NOMO-1 treated with DMSO at 0.1 percent for 48 hours (cell line): Measurements from ENCODE around the gene YAP1.

Experiments
- DNase-seq: peaks from one replicate; lab custom pipeline; 2025; ENCODE audit not compliant: unreplicated experiment; lab: John Stamatoyannopoulos, UW

The YAP1 gene

GRCh38 chr11:102157219-102157618 lies 47.0 kb downstream of the YAP1 start:
- DNase-seq: no peak

DNA sequence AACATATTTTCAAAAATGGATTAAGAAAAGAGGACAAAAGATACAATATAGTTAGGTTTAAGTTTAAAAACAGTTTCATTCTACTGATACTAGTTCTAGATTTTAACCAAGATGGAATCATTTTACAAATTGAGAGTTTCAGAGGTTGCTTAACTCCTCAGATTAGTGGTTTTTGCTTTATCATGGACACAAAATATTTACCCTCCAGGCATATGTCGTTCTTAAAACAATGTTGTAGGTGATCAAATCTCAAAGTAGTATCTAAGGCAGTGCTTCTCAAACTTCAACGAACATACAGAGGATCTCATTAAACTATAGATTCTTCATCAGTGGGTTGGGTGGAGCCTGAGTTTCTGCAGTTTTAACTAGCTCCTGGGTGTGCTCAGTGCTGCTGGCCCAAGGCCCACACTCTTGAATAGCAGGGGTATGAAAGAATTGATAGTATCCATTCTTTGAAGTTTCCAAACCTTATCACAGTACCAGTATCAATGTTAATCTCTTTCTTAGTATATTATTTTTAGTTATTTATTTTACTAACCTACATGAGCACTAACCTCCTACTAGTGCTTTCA lies 48.0 kb downstream of the YAP1 start:
- DNase-seq: no peak

DNA sequence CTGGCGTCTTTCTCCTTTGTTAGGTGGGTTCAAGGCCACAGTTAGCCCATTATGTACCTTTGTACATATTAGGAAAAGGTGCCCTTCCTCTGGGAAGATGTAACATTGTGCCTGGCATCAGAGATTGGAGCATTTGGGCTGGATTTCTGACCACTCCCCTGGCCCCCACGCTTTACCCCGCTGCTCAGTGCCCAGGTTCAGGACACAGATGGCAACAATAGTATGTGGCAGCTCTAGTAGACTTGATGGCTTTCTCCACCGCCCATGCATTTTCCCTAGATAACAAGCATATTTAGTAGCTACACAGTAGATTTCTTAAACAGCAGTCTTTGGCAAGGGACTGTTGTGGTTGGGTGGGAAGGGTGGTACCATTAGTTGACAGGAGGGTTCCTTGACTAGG lies 53.1 kb downstream of the YAP1 start:
- no peak for DNase-seq

DNA sequence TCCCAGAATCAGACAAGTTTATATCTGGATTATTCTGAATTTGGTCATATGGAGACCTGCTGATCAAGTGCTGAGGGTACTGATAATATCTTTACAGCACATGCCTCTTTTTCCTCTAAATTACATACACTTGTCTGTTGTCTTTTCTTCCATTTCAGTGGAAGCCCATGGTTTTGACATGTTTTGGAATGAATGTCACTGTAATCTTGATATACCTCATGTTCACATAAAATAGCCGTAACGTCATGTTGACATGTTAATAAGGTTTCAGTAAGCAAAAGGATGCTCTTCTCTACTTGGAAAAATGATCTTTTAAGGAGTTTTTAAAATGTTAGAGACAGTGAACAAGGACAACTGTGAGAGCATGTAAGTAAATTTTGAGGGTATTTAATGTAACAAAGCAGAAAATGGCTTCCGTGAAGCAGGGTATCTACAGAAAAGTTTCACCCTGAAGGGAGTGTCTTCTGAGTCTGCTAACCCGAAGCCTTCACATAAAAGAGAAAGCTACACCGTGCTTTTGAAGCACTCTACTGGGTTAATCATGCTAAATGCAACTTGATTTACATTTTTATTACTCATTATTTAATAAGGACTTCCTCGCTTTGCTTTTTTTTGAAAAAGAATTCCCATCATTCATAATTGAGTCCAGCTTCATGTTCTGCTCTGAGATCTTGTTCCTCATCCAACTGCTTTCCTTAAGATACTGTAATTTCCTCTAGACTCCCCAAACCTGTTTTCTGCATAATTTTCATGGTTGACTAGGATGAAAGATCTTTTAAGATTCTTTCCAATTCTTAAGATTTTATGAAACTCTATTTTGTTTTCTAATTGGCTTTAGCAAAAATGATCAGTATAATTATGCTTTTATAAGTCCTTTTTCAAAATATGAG lies 56.2 kb downstream of the YAP1 start:
- DNase-seq: no peak

DNA sequence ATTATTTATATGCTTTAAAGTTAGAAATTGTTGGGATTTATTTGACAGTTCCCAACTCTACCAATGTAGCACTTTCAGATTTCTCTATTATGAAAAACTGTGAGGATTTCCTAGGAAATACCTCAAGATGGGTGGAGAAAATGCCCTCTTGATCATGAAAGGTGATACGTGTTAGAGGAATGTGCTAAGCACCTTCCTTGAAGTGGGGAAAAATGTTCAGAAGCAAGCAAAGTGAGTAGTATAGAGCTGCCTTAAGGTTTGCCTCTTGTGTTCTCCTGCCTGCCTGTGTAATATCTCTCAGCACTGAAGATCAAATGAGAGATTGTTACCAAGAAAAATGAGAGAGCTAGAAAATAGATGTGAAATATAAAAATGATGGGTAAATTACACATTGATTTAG lies 58.2 kb downstream of the YAP1 start:
- DNase-seq: no peak

GRCh38 chr11:102171101-102171500 lies 60.9 kb downstream of the YAP1 start:
- DNase-seq: no peak

- peak; percentile 22 for DNase-seq
Observed at GRCh38 chr11:102172127-102172848, 62.0 kb downstream of the YAP1 start.

- no peak for DNase-seq
Observed at GRCh38 chr11:102177126-102177525, 66.9 kb downstream of the YAP1 start.

GRCh38 chr11:102177974-102178631 lies 67.9 kb downstream of the YAP1 start:
- peak; percentile 92 for DNase-seq

GRCh38 chr11:102179371-102179770 lies 69.1 kb downstream of the YAP1 start:
- no peak for DNase-seq

DNA sequence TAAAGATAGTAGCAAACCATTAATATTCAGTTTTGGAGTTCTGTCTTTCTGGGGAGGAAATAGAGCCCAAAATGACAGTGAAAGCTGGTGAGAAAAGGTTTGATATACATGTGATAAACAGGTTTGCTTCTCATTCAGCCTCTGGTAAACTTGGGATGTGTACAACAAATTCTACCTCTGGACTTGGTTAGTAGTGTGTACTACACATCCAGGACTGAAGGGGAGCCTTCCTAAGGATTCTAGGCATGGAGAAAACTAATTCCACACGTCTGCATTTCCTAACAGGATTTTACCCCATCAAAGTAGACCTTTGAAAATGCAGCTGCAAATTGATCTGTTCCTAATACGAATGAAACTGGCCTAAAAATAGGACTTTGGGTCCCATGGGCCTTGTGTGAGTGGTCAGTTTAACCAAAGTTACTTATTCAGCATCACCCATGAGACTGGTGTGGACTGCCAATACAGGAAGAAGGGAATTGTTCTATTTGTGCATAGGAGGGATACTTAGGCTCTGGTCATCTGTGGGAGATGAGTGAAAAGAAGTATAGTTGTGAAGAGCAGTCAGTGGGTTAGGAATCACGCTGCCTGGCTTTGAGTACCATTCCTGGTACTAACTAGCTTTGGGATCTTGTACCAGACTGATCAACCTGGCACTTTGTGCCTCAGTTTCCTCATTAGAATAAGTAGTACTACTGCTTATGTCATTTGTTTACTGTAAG lies 74.2 kb downstream of the YAP1 start:
- DNase-seq: no peak

- no peak for DNase-seq
Observed at GRCh38 chr11:102186551-102187191, 76.4 kb downstream of the YAP1 start.

- no peak for DNase-seq
Observed at GRCh38 chr11:102187416-102188151, 77.3 kb downstream of the YAP1 start.

GRCh38 chr11:102188488-102188887 lies 78.2 kb downstream of the YAP1 start:
- DNase-seq: no peak

GRCh38 chr11:102191832-102192231 lies 81.6 kb downstream of the YAP1 start:
- no peak for DNase-seq

DNA sequence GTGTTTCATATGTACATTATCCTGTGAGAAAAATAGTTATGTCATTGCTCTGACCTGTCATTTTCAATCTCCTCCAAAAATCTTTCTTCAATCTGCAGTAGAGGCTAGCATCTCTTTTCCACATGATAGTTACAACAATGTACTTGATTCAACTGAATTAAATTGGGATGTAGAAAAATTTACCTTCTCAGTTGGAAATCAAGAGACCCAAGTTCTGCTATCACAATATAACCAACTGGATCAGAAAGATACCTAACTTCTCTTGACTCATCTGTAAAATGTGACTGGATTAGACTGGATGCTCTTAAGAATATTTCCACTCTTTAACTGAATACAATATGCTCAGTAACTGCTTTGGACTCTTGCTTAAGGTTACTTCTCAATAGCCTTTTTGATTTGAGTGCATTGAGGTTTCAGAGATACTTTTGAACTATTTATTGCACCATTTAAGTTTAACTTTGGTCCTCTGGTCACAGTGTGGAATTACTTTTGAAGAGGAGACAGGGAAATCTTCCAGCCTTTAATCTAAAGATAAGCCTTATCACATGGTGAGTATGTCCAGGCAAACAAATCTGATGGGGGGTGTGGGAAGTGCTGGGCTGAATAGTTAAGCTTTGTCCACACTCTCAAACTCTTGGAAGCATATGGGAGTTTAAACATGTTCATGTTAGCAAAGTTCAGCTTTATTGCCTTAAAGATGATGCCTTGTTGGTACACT lies 82.3 kb downstream of the YAP1 start:
- DNase-seq: no peak

DNA sequence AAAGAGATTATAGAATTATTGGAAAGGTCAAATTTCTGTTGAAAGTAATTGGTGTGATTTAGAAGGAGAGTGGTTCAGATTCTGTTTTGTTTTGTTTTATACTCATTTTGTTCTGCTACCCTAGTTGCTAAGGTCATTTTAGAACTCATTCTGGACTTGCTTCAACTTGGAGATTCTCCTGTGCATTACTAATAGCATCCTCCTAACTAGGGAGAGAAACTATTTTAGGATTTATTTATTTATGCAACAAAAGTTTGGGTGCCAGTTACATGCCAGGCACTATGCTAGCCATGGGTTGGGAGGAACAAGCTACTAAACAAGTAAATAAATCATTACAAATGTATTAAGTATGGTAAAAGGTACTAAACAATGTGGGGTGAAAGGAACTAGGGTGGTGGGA lies 84.0 kb downstream of the YAP1 start:
- DNase-seq: no peak

DNA sequence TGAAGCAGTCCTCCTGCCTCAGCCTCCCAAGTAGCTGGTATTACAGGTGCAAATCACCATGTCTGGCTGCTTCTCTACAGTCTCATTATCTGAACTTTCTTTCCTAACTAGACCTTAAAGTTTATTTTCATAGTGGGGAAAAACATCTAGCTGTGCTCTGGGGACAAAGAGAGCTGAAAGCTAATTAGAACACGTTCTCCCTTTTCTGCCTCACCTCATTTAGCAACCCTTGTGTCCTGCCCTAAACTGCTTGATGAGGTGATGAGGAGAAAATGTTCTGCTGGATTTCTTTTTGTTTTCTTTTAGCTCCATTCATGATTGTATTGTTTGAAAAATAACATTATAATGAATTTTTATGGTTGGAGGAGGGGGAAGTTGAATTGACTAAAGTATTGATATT lies 84.7 kb downstream of the YAP1 start:
- DNase-seq: no peak

DNA sequence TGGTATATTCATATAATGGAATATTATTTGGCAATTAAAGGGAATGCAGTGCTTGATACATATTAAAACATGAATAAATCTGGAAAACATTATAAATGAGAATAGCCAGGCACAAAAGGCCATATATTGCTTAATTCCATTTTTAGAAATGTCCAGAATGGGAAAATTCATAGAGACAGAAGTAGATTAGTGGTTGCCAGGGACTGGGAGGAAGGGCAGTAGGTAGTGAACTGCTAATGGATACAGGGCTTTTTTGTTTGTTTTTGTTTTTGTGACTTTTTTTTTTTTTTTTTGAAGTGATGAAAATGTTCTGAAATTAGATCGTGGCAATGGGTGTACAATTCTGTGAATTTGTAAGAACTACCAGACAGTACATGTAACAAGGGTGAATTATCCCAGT lies 86.1 kb downstream of the YAP1 start:
- DNase-seq: no peak
